ENCODE data around the gene TMC2.

The TMC2 gene

DNA sequence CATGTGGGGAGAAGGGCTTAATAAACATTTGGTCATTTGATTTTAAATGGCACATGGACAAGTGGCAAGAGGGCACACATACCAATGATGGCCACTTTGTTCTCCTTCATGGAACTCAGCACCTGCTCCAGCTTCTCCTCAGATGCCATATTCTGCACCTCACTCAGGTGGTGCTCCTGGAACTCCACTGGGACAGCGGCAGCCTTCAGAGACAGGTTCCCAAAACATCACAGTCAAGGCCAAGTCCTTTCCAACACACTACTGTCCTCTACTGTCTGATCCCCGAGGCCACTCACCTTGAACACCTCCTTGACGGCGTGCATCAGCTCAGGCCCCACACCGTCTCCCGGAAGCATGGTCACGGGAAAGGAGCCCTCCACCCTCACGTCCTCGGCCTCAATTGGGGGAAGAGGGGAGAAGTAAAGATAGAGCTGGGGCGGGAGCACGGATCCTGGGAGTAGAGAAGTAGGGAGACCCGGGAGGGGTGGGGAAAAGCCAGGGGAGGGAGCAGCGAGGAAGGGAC, 127.1 kb downstream of the TMC2 start:
- Histone ChIP-seq H3K27me3 (ENCODE audit: insufficient read depth, poor library complexity, severe bottlenecking) (no peaks in the 10 kb centered on the region), H3K4me3 (replicated peaks; ENCODE audit: insufficient read depth, low read length) (peak overlapping the region; percentile 100), H3K27ac (replicated peaks) (peak overlapping the region; percentile 85)
- DNase-seq (ENCODE audit: low read depth in 1 of 2, low spot score in 1 of 2) = no peak
- TF ChIP-seq, protein P1, sequence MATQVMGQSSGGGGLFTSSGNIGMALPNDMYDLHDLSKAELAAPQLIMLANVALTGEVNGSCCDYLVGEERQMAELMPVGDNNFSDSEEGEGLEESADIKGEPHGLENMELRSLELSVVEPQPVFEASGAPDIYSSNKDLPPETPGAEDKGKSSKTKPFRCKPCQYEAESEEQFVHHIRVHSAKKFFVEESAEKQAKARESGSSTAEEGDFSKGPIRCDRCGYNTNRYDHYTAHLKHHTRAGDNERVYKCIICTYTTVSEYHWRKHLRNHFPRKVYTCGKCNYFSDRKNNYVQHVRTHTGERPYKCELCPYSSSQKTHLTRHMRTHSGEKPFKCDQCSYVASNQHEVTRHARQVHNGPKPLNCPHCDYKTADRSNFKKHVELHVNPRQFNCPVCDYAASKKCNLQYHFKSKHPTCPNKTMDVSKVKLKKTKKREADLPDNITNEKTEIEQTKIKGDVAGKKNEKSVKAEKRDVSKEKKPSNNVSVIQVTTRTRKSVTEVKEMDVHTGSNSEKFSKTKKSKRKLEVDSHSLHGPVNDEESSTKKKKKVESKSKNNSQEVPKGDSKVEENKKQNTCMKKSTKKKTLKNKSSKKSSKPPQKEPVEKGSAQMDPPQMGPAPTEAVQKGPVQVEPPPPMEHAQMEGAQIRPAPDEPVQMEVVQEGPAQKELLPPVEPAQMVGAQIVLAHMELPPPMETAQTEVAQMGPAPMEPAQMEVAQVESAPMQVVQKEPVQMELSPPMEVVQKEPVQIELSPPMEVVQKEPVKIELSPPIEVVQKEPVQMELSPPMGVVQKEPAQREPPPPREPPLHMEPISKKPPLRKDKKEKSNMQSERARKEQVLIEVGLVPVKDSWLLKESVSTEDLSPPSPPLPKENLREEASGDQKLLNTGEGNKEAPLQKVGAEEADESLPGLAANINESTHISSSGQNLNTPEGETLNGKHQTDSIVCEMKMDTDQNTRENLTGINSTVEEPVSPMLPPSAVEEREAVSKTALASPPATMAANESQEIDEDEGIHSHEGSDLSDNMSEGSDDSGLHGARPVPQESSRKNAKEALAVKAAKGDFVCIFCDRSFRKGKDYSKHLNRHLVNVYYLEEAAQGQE (IDR thresholded peaks at IDR 0.05; ENCODE audit: insufficient replicate concordance, low read depth) = no peak
- TF ChIP-seq, protein P2, sequence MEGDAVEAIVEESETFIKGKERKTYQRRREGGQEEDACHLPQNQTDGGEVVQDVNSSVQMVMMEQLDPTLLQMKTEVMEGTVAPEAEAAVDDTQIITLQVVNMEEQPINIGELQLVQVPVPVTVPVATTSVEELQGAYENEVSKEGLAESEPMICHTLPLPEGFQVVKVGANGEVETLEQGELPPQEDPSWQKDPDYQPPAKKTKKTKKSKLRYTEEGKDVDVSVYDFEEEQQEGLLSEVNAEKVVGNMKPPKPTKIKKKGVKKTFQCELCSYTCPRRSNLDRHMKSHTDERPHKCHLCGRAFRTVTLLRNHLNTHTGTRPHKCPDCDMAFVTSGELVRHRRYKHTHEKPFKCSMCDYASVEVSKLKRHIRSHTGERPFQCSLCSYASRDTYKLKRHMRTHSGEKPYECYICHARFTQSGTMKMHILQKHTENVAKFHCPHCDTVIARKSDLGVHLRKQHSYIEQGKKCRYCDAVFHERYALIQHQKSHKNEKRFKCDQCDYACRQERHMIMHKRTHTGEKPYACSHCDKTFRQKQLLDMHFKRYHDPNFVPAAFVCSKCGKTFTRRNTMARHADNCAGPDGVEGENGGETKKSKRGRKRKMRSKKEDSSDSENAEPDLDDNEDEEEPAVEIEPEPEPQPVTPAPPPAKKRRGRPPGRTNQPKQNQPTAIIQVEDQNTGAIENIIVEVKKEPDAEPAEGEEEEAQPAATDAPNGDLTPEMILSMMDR (IDR thresholded peaks at IDR 0.05; ENCODE audit: insufficient read depth, low read length) = no peak
- no peak for TF ChIP-seq SPI1 (IDR thresholded peaks at IDR 0.05; ENCODE audit: borderline replicate concordance, low read depth)
- no peak for TF ChIP-seq POLR2AphosphoS5 (IDR thresholded peaks at IDR 0.05; ENCODE audit: low read depth)
- no peak for TF ChIP-seq GABPA (IDR thresholded peaks at IDR 0.05; ENCODE audit: low read depth)

GRCh38 chr20:2663887-2664719, 127.7 kb downstream of the TMC2 start, which contains the start of gene IDH3B:
IDH3B (minus strand) TSS chr20:2664216; CDS start chr20:2664188, 28 bp downstream.
- H3K27me3 ChIP-seq (ENCODE audit: insufficient read depth, poor library complexity, severe bottlenecking) = no peaks in the 10 kb centered on the region
- TF ChIP-seq POLR2AphosphoS5 (IDR thresholded peaks at IDR 0.05; ENCODE audit: low read depth) (peak; percentile 93), SPI1 (IDR thresholded peaks at IDR 0.05; ENCODE audit: borderline replicate concordance, low read depth) (peak; percentile 47; the same call in 1 of the 2 replicates), GABPA (IDR thresholded peaks at IDR 0.05; ENCODE audit: low read depth) (peak; percentile 99)
- TF ChIP-seq, protein P1 (IDR thresholded peaks at IDR 0.05; ENCODE audit: insufficient replicate concordance, low read depth) = peak; percentile 39
- TF ChIP-seq, protein P2 (IDR thresholded peaks at IDR 0.05; ENCODE audit: insufficient read depth, low read length) = no peak
- DNase-seq (ENCODE audit: low read depth in 1 of 2, low spot score in 1 of 2) = peak; percentile 92 to 97
- peak within 1 kb of the TSS; percentile 85 for H3K27ac ChIP-seq (replicated peaks)
- peak within 1 kb of the TSS; percentile 100 for H3K4me3 ChIP-seq (replicated peaks; ENCODE audit: insufficient read depth, low read length)

- no peak overlapping the region for H3K4me3 ChIP-seq (replicated peaks; ENCODE audit: insufficient read depth, low read length)
- TF ChIP-seq SPI1 (IDR thresholded peaks at IDR 0.05; ENCODE audit: borderline replicate concordance, low read depth) (no peak), GABPA (IDR thresholded peaks at IDR 0.05; ENCODE audit: low read depth) (no peak), POLR2AphosphoS5 (IDR thresholded peaks at IDR 0.05; ENCODE audit: low read depth) (no peak)
- TF ChIP-seq, protein P1 (IDR thresholded peaks at IDR 0.05; ENCODE audit: insufficient replicate concordance, low read depth) = no peak
- TF ChIP-seq, protein P2 (IDR thresholded peaks at IDR 0.05; ENCODE audit: insufficient read depth, low read length) = no peak
- no peaks in the 10 kb centered on the region for H3K27me3 ChIP-seq (ENCODE audit: insufficient read depth, poor library complexity, severe bottlenecking)
- DNase-seq (ENCODE audit: low read depth in 1 of 2, low spot score in 1 of 2) = peak in 1 of 2 experiments; percentile 41
- H3K27ac ChIP-seq (replicated peaks) = no peak overlapping the region
Measured at GRCh38 chr20:2671977-2672376, 135.6 kb downstream of the TMC2 start.

All from HL-60 (cell line).